HepG2 (cell line): ENCODE data around the gene MFN2.

Experiments used
- CTCF ChIP-seq: sonication (generic); formaldehyde crosslinking; IDR thresholded peaks from 2 replicates; pipeline ENCODE4 v1.5.0; 2020; ENCODE audit warnings: mild to moderate bottlenecking, missing genetic modification reagents, moderate library complexity
- HNF1A ChIP-seq, 2 experiments: sonication (generic) in 1 of 2; formaldehyde crosslinking in 1 of 2; IDR thresholded peaks; 2 replicates each; pipeline versions ENCODE4 v1.4.0 to v1.6.1; 2016 to 2020; ENCODE audit warnings: borderline replicate concordance in 1 of 2, low read depth in 1 of 2, mild to moderate bottlenecking in 1 of 2, missing genetic modification reagents in 1 of 2
- POLR2A ChIP-seq, 2 experiments: IDR thresholded peaks; 2 replicates each; pipeline ENCODE4 v1.6.1; 2011; ENCODE audit warnings: low read depth in 2 of 2, low read length in 2 of 2, mild to moderate bottlenecking in 1 of 2, moderate library complexity in 1 of 2; ENCODE audit not compliant: insufficient read depth in 1 of 2
- RBAK ChIP-seq: sonication (generic); formaldehyde crosslinking; IDR thresholded peaks from 2 replicates; pipeline ENCODE4 v1.5.1; 2020; ENCODE audit warnings: mild to moderate bottlenecking, missing genetic modification reagents
- RXRB ChIP-seq: IDR thresholded peaks from 2 replicates; pipeline ENCODE4 v1.6.1; 2016; ENCODE audit warnings: borderline replicate concordance, missing genetic modification reagents, missing compliant biosample characterization
- SIX4 ChIP-seq: sonication (generic); formaldehyde crosslinking; IDR thresholded peaks from 2 replicates; pipeline ENCODE4 v1.4.0; 2020; ENCODE audit warnings: missing genetic modification reagents
- SKIL ChIP-seq: sonication (generic); formaldehyde crosslinking; IDR thresholded peaks from 2 replicates; pipeline ENCODE4 v1.8.0; 2022; ENCODE audit warnings: missing genetic modification reagents, mild to moderate bottlenecking, moderate library complexity, borderline replicate concordance
- TRAFD1 ChIP-seq: sonication (generic); formaldehyde crosslinking; IDR thresholded peaks from 2 replicates; pipeline ENCODE4 v1.5.1; 2020; ENCODE audit warnings: missing genetic modification reagents, mild to moderate bottlenecking, borderline replicate concordance
- ZBTB40 ChIP-seq, 2 experiments: fragments of 450-650 bp in 1 of 2; sonication (generic) in 1 of 2; formaldehyde crosslinking in 1 of 2; IDR thresholded peaks; 2 replicates each; pipeline versions ENCODE4 v1.6.1 to v1.8.0; 2016 to 2022; ENCODE audit warnings: antibody characterized with exemption in 1 of 2, mild to moderate bottlenecking in 1 of 2, missing genetic modification reagents in 1 of 2

GRCh38 chr1:12029720-12030339, 49.6 kb downstream of the MFN2 start:
- TF ChIP-seq RXRB (CRISPR knock-in tag) (no peak), POLR2A (IDR thresholded peaks at IDR 0.05; ENCODE audit: insufficient read depth in 1 of 2, low read depth in 2 of 2, low read length in 2 of 2) (no peak), TRAFD1 (CRISPR knock-in tag) (no peak), RBAK (CRISPR knock-in tag) (no peak), SKIL (no peak), SIX4 (no peak), HNF1A (IDR thresholded peaks at IDR 0.05; ENCODE audit: low read depth) (no peak), HNF1A (CRISPR knock-in tag; IDR thresholded peaks at IDR 0.05; ENCODE audit: borderline replicate concordance) (no peak), ZBTB40 (IDR thresholded peaks at IDR 0.05) (no peak), ZBTB40 (CRISPR knock-in tag; IDR thresholded peaks at IDR 0.05) (no peak), CTCF (no peak)
